HepG2 (cell line): ENCODE data around the gene RNU5B-1. TPM values are rescaled to one million over a fixed set of nuclear protein-coding genes. Genes with fewer than 3 reads are reported as not detected.

Experiments
- ATAC-seq: fragments of 200-7000 bp; cut with Tn5 transposase; 3 replicates; pipeline ENCODE4 v1.9.1; 2020; ENCODE audit warnings: mild to moderate bottlenecking, moderate library complexity
- BruUV-seq: library from RNA; stranded (reverse); fragments of 400-500 nt; replicated peaks from 2 replicates; lab custom pipeline; 2021; lab: Mats Ljungman, UMichigan
- CTCF ChIA-PET: fragments of 300-600 bp; formaldehyde crosslinking; extraction: SDS; loops from one replicate; lab custom pipeline; 2021; ENCODE audit warnings: low total read pairs, inconsistent platforms, low intra/inter-chr PET ratio; lab: Yijun Ruan, JAX
- POLR2A ChIA-PET: fragments of 350-600 bp; sonication (Branson Sonifier 250); formaldehyde crosslinking; loops from one replicate; lab custom pipeline; 2020; ENCODE audit warnings: antibody characterized with exemption, inconsistent platforms; lab: Yijun Ruan, JAX
- DNase-seq: peaks from one replicate; pipeline ENCODE4 v3.0.0-alpha.2; 2015; ENCODE audit warnings: low spot score
- FAIRE-seq: peaks from 3 replicates; lab custom pipeline; 2011; peaks lifted over from hg19 to GRCh38; lab: Jason Lieb, UNC
- H2AFZ ChIP-seq: one replicate; pipeline ENCODE4 v1.6.1; 2011; ENCODE audit warnings: low read length, inconsistent platforms
- H3K27ac ChIP-seq: fragments of 300-600 bp; 3 replicates; pipeline ENCODE4 v1.8.0; 2011; ENCODE audit warnings: mixed run types, mild to moderate bottlenecking, mixed read lengths, low read length, inconsistent platforms; ENCODE audit not compliant: insufficient read depth; ENCODE audit errors: extremely low read length
- H3K27me3 ChIP-seq, 2 experiments: fragments of 200-600 bp in 1 of 2; 2 replicates in 1 of 2; 3 replicates in 1 of 2; pipeline versions ENCODE4 v1.6.0 to v1.8.0; 2011; ENCODE audit warnings: low read length in 2 of 2, mild to moderate bottlenecking in 2 of 2, moderate library complexity in 2 of 2, inconsistent platforms in 1 of 2; ENCODE audit not compliant: insufficient read depth in 2 of 2, control insufficient read depth in 1 of 2
- H3K36me3 ChIP-seq, 2 experiments: fragments of 200-600 bp in 1 of 2; replicated peaks in 1 of 2; 2 replicates in 1 of 2; 3 replicates in 1 of 2; pipeline versions ENCODE4 v1.5.1 to v1.8.0; 2011; ENCODE audit warnings: low read length in 2 of 2, inconsistent platforms in 1 of 2; ENCODE audit not compliant: insufficient read depth in 2 of 2, control insufficient read depth in 1 of 2
- H3K4me1 ChIP-seq: 2 replicates; pipeline ENCODE4 v1.5.1; 2012; ENCODE audit warnings: low read length, inconsistent platforms; ENCODE audit not compliant: insufficient read depth
- H3K4me2 ChIP-seq: 2 replicates; pipeline ENCODE4 v1.6.0; 2011; ENCODE audit warnings: low read depth, low read length, inconsistent platforms
- H3K4me3 ChIP-seq, 3 experiments: fragments of 200-600 bp in 1 of 3; sonication (generic), shearing (Covaris generic) in 1 of 3; replicated peaks in 1 of 3; 2 replicates each; pipeline ENCODE4 v1.5.1; 2011 to 2016; ENCODE audit warnings: low read length in 3 of 3, inconsistent platforms in 2 of 3, low read depth in 2 of 3, mild to moderate bottlenecking in 2 of 3, control low read depth in 1 of 3, mixed read lengths in 1 of 3; ENCODE audit not compliant: insufficient read depth in 1 of 3
- H3K79me2 ChIP-seq: one replicate; pipeline ENCODE4 v1.6.1; 2011; ENCODE audit warnings: low read length, inconsistent platforms; ENCODE audit not compliant: insufficient read depth
- H3K9ac ChIP-seq: 2 replicates; pipeline ENCODE4 v1.6.0; 2011; ENCODE audit warnings: mild to moderate bottlenecking, low read depth, low read length, inconsistent platforms; ENCODE audit not compliant: insufficient read depth
- H3K9me3 ChIP-seq: 2 replicates; pipeline ENCODE4 v1.5.1; 2012; ENCODE audit warnings: mild to moderate bottlenecking, low read length
- H4K20me1 ChIP-seq: 2 replicates; pipeline ENCODE4 v1.6.0; 2011; ENCODE audit warnings: inconsistent platforms, mild to moderate bottlenecking, low read length, moderate library complexity; ENCODE audit not compliant: insufficient read depth
- NFIC ChIP-seq: IDR thresholded peaks from 2 replicates; pipeline ENCODE4 v1.6.1; 2012; ENCODE audit warnings: mild to moderate bottlenecking, low read length, inconsistent platforms
- SIN3B ChIP-seq: fragments of 150-350 bp; IDR thresholded peaks from 2 replicates; pipeline ENCODE4 v1.6.1; 2014; ENCODE audit warnings: low read length
- SRY ChIP-seq: sonication (generic); formaldehyde crosslinking; IDR thresholded peaks from 2 replicates; pipeline ENCODE4 v1.8.0; 2022; ENCODE audit warnings: mild to moderate bottlenecking, missing genetic modification reagents
- ZNF569 ChIP-seq: sonication (generic); formaldehyde crosslinking; IDR thresholded peaks from 2 replicates; pipeline ENCODE4 v1.5.0; 2020; ENCODE audit warnings: mild to moderate bottlenecking, missing genetic modification reagents, moderate library complexity, borderline replicate concordance
- ZNF614 ChIP-seq: IDR thresholded peaks from 2 replicates; pipeline ENCODE4 v1.6.1; 2018; ENCODE audit warnings: missing biosample characterization, missing genetic modification reagents, inconsistent platforms, borderline replicate concordance
- WGBS: methylation state at CpG from one replicate; pipeline ENCODE4 v1.1.6; 2017; ENCODE audit warnings: low lambda C conversion rate; 5-methylcytosine and 5-hydroxymethylcytosine counted together
- in situ Hi-C: cut with HindIII; loops from 2 replicates; pipeline ENCODE4 v1.10.0; 2017; ENCODE audit warnings: low pct_unique_long_range_greater_than_20kb; ENCODE audit not compliant: extremely low pct_ligation_motif_present
- intact Hi-C: fragments of 100-400 bp; cut with micrococcal nuclease; formaldehyde crosslinking; loops from one replicate; pipeline ENCODE4 v1.10.0; 2022; ENCODE audit not compliant: unreplicated experiment
- polyA plus RNA-seq, 8 experiments: library from polyadenylated mRNA; depleted of rRNA in 3 of 8; stranded (reverse) in 7 of 8; unstranded in 1 of 8; fragments of >200 nt; fragmentation: Illumina TruSeq in 4 of 8; extraction: Trizol in 4 of 8; gene quantifications; 2 replicates each; pipeline versions ENCODE4 v1.2.1 to v1.2.3, GENCODE V29; 2011 to 2016; ENCODE audit warnings: low read depth in 4 of 8, missing spikeins in 1 of 8, mixed read lengths in 1 of 8; ENCODE audit not compliant: insufficient read depth in 1 of 8
- total RNA-seq, 5 experiments: library from RNA; depleted of rRNA; stranded (reverse); fragments of >200 nt; fragmentation: Illumina TruSeq; extraction: Trizol; gene quantifications; 2 replicates each; pipeline ENCODE4 v1.2.3, GENCODE V29; 2016; ENCODE audit warnings: low read depth in 1 of 5
- TF ChIP-seq, protein P1 (sequence below): sonication (generic); formaldehyde crosslinking; IDR thresholded peaks from 2 replicates; pipeline ENCODE4 v1.9.0; 2021; ENCODE audit warnings: missing genetic modification reagents, borderline replicate concordance
- TF ChIP-seq, protein P2 (sequence below): fragments of 450-650 bp; IDR thresholded peaks from 2 replicates; pipeline ENCODE4 v1.6.1; 2017
- TF ChIP-seq, protein P3 (sequence below): sonication (generic); formaldehyde crosslinking; IDR thresholded peaks from 2 replicates; pipeline ENCODE4 v1.5.0; 2020; ENCODE audit warnings: missing genetic modification reagents
- TF ChIP-seq, protein P4 (sequence below): sonication (generic); formaldehyde crosslinking; IDR thresholded peaks from 2 replicates; pipeline ENCODE4 v1.5.1; 2020; ENCODE audit warnings: missing genetic modification reagents, mild to moderate bottlenecking, borderline replicate concordance

RNU5B-1 gene
- total and polyA plus RNA-seq, 2 of the 13 experiments (the other 11 are each of a cell fraction or from before 2014, with no cell fraction given): 1,646 TPM; not detected in 1

DNA sequence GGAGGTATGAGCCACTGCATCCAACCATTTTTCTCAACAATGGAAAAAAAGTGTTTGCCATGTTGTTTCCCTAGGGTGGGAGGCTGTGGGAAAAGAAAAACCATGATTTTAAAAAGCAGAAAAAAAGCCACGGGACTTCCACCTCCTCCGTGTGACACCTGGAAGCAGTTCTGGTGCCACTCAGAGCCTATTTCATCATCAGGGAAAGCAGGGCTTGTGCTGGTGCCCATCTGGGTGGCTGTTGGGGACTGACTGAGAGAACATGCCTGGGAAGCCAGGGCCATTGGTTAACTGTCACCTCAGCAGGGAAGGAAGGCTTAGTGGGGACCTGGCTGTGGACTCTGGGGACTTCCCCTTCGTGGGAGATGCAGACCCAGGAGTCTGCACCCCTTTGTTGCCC lies 7.3 kb downstream of the RNU5B-1 start:
- Histone ChIP-seq H3K27ac (no peak overlapping the region), H3K4me1 (peaks cover 44% of the 10 kb centered on the region), H4K20me1 (no peaks in the 10 kb centered on the region), H3K79me2 (no peaks in the 10 kb centered on the region), H3K27me3 (no peaks in the 10 kb centered on the region; a peak in 1 of 5 replicates), H2AFZ (no peak overlapping the region), H3K9ac (no peak overlapping the region), H3K9me3 (no peaks in the 10 kb centered on the region), H3K36me3 (no peaks in the 10 kb centered on the region), H3K4me3 (peak overlapping the region in 2 of 3 experiments; percentile 43 to 51; a peak in 2 of 6 replicates), H3K4me2 (peak overlapping the region; percentile 94)
- in situ Hi-C loops (no loop called here), intact Hi-C loops (loop anchor here (1.0 kb wide), 1 partner anchor 7 kb away; the partner anchor contains the start of gene RNU5B-1)
- FAIRE-seq (no peak), ATAC-seq (peak; percentile 21; the same call in 2 of the 3 replicates), DNase-seq (no peak)
- TF ChIP-seq NFIC: no peak
- TF ChIP-seq, protein P1, sequence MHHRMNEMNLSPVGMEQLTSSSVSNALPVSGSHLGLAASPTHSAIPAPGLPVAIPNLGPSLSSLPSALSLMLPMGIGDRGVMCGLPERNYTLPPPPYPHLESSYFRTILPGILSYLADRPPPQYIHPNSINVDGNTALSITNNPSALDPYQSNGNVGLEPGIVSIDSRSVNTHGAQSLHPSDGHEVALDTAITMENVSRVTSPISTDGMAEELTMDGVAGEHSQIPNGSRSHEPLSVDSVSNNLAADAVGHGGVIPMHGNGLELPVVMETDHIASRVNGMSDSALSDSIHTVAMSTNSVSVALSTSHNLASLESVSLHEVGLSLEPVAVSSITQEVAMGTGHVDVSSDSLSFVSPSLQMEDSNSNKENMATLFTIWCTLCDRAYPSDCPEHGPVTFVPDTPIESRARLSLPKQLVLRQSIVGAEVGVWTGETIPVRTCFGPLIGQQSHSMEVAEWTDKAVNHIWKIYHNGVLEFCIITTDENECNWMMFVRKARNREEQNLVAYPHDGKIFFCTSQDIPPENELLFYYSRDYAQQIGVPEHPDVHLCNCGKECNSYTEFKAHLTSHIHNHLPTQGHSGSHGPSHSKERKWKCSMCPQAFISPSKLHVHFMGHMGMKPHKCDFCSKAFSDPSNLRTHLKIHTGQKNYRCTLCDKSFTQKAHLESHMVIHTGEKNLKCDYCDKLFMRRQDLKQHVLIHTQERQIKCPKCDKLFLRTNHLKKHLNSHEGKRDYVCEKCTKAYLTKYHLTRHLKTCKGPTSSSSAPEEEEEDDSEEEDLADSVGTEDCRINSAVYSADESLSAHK (CRISPR knock-in tag): no peak
- TF ChIP-seq ZNF569: no peak
- TF ChIP-seq ZNF614: no peak
- TF ChIP-seq, protein P2, sequence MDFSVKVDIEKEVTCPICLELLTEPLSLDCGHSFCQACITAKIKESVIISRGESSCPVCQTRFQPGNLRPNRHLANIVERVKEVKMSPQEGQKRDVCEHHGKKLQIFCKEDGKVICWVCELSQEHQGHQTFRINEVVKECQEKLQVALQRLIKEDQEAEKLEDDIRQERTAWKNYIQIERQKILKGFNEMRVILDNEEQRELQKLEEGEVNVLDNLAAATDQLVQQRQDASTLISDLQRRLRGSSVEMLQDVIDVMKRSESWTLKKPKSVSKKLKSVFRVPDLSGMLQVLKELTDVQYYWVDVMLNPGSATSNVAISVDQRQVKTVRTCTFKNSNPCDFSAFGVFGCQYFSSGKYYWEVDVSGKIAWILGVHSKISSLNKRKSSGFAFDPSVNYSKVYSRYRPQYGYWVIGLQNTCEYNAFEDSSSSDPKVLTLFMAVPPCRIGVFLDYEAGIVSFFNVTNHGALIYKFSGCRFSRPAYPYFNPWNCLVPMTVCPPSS: no peak
- TF ChIP-seq, protein P3, sequence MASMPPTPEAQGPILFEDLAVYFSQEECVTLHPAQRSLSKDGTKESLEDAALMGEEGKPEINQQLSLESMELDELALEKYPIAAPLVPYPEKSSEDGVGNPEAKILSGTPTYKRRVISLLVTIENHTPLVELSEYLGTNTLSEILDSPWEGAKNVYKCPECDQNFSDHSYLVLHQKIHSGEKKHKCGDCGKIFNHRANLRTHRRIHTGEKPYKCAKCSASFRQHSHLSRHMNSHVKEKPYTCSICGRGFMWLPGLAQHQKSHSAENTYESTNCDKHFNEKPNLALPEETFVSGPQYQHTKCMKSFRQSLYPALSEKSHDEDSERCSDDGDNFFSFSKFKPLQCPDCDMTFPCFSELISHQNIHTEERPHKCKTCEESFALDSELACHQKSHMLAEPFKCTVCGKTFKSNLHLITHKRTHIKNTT (CRISPR knock-in tag): no peak
- no peak for TF ChIP-seq SRY (CRISPR knock-in tag)
- TF ChIP-seq SIN3B: no peak
- TF ChIP-seq, protein P4, sequence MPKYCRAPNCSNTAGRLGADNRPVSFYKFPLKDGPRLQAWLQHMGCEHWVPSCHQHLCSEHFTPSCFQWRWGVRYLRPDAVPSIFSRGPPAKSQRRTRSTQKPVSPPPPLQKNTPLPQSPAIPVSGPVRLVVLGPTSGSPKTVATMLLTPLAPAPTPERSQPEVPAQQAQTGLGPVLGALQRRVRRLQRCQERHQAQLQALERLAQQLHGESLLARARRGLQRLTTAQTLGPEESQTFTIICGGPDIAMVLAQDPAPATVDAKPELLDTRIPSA (CRISPR knock-in tag): no peak
- POLR2A ChIA-PET: interaction anchor here (0.9 to 3.9 kb wide), 3 partner anchors 7 to 12 kb away, joined by 3 to 29 read pairs (median 12); partner anchors contain the start of gene RNU5B-1
- 0% methylated on average over 2 of the region's 3 CpGs for WGBS
- CTCF ChIA-PET: interaction anchor here (0.7 kb wide), 1 partner anchor 74 kb away, joined by 3 read pairs; no protein-coding TSS in a partner anchor
- BruUV-seq: no TSS peak
